Mucosa of descending colon (tissue), 3 donors: Measurements from ENCODE around the gene TRPV6. TPM values are rescaled to one million over a fixed set of nuclear protein-coding genes. Genes with fewer than 3 reads are reported as not detected.

Source experiments
- ATAC-seq: fragments of 200-7000 bp; cut with Tn5 transposase; one replicate; pipeline ENCODE4 v1.9.1; 2020; ENCODE audit warnings: mild to moderate bottlenecking, moderate library complexity
- DNase-seq, 3 donors: peaks; one replicate each; pipeline ENCODE4 v3.0.0-alpha.2; 2020
- H3K36me3 ChIP-seq: fragments of 200-600 bp; one replicate; pipeline ENCODE4 v1.8.0; 2021; ENCODE audit warnings: low read depth, mild to moderate bottlenecking
- H3K4me1 ChIP-seq: fragments of 200-600 bp; one replicate; pipeline ENCODE4 v1.8.0; 2021; ENCODE audit warnings: low read depth, mild to moderate bottlenecking
- H3K4me3 ChIP-seq: fragments of 200-600 bp; one replicate; pipeline ENCODE4 v1.8.0; 2021; ENCODE audit warnings: mild to moderate bottlenecking
- H3K9me3 ChIP-seq: fragments of 200-600 bp; one replicate; pipeline ENCODE4 v1.8.0; 2021; ENCODE audit warnings: mild to moderate bottlenecking
- intact Hi-C, 2 donors: fragments of 100-400 bp; cut with DNase I in 1 of 2; cut with micrococcal nuclease in 1 of 2; formaldehyde crosslinking; loops; one replicate each; pipeline versions ENCODE4 v1.11.0 to v1.11.1; 2022; cut with DNase I, micrococcal nuclease
- total RNA-seq, 3 donors: library from RNA; stranded (reverse); fragmentation: NEBNext Ultra II Directional in 2 of 3; extraction: Animal tissue kit (Norgen Biotek cat#: 25700) in 2 of 3; gene quantifications; one replicate each; pipeline versions ENCODE4 v1.2.1 to v1.2.4, GENCODE V29; 2021 to 2023
- TF ChIP-seq, protein P1 (sequence below): fragments of 200-600 bp; IDR thresholded peaks from one replicate; pipeline ENCODE4 v1.8.0; 2022; ENCODE audit warnings: antibody characterized with exemption, mild to moderate bottlenecking
- donor health status: DM: no; HTN: no; CAD: no; lungs with moderate emphysema.
- donor health status: DM: no; HTN: no; CAD: no.
- donor health status: DM: no; HTN: yes; CAD: no.

The TRPV6 gene
- total RNA-seq, 3 donors from 2014 or later = 0.35 to 0.55 (median 0.44) TPM

DNA sequence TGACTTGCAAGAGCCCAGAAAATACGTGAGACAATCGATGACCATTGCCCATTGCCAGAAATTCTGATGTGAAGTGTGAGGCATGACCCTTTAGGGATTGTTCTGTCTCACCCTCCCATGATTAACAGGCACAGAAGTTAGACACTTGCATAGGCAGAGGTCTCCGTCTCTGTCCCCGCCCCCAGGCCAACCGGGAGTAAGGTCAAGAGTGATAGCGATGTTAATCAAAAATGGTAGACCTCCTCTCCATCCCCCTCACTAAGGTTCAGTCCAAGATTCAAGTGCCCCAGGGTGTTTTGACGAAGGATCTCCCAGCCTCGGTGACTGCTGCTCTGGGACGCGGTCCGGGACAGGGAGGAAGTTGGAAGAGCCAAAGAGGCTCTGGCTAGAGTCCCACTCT is 22.7 kb upstream of the TRPV6 start:
- intact Hi-C loops = no loop called here
- H3K9me3 ChIP-seq = no peaks in the 10 kb centered on the region
- ATAC-seq = no peak
- no peaks in the 10 kb centered on the region for H3K4me1 ChIP-seq
- no peak overlapping the region for H3K4me3 ChIP-seq
- no peak for DNase-seq
- TF ChIP-seq, protein P1, sequence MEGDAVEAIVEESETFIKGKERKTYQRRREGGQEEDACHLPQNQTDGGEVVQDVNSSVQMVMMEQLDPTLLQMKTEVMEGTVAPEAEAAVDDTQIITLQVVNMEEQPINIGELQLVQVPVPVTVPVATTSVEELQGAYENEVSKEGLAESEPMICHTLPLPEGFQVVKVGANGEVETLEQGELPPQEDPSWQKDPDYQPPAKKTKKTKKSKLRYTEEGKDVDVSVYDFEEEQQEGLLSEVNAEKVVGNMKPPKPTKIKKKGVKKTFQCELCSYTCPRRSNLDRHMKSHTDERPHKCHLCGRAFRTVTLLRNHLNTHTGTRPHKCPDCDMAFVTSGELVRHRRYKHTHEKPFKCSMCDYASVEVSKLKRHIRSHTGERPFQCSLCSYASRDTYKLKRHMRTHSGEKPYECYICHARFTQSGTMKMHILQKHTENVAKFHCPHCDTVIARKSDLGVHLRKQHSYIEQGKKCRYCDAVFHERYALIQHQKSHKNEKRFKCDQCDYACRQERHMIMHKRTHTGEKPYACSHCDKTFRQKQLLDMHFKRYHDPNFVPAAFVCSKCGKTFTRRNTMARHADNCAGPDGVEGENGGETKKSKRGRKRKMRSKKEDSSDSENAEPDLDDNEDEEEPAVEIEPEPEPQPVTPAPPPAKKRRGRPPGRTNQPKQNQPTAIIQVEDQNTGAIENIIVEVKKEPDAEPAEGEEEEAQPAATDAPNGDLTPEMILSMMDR = no peak
- H3K36me3 ChIP-seq = no peaks in the 10 kb centered on the region

DNA sequence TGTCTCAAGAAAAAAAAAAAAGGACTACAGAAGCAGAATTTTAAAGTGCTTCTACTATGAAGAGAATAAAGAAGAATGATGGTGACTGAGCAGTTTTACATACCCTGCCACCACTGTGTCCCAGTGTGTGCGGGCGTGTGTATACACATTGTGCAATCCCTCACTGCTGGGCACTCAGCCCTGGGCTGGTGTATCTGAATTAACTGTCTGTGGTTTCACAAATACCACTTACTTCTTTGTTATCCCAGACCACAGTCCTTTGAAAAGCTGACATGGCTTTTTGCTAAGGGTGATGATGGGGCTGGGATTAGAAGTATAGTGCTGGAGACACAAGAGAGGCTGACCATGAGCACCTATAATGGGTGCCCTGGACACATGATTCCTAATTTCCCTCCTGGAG is 21.1 kb upstream of the TRPV6 start:
- no peak for DNase-seq
- no peak overlapping the region for H3K4me3 ChIP-seq
- TF ChIP-seq, protein P1 = no peak
- intact Hi-C loops = no loop called here
- no peak for ATAC-seq
- no peaks in the 10 kb centered on the region for H3K36me3 ChIP-seq
- no peaks in the 10 kb centered on the region for H3K9me3 ChIP-seq
- H3K4me1 ChIP-seq = no peaks in the 10 kb centered on the region

DNA sequence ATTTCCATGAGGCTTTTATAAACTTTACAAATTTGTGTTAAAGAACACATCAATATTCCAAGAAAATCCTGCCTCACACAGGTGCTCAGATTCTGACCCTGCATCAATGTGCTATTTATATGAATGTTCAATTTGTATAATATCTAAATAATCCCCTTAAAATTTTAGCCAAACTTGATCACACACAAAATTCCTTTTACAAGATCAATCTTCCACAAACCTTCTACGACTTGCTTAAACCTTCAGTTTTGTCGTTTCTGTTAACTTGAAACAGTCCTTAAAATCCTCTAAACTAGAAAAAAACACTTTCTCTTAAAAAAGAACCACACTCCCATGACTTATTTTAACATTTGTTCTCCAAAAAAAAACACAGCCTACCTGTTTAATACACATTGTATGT is 20.2 kb upstream of the TRPV6 start:
- DNase-seq = no peak
- H3K4me3 ChIP-seq = no peak overlapping the region
- H3K36me3 ChIP-seq = no peaks in the 10 kb centered on the region
- TF ChIP-seq, protein P1 = no peak
- intact Hi-C loops = no loop called here
- ATAC-seq = no peak
- H3K9me3 ChIP-seq = no peaks in the 10 kb centered on the region
- no peaks in the 10 kb centered on the region for H3K4me1 ChIP-seq

DNA sequence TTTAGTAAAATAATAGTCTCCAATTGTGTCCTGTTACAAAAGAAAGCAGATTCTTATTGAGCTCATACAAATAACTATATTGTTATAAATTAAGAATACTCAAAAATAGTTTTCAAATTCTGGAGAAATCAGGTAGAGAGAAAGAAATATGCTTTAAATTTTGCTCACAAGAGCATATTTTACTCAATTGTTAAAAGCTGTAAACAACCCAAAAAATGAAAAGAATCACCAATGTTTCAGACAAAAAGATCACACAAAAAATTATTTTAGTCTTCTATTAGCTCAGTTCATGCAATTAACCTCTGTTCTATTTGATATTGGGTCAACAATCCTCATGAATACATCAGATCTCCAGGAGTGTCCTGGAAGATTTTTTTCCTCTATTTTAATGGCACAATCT is 18.6 kb upstream of the TRPV6 start:
- intact Hi-C loops = no loop called here
- Histone ChIP-seq H3K36me3 (no peaks in the 10 kb centered on the region), H3K9me3 (no peaks in the 10 kb centered on the region), H3K4me3 (no peak overlapping the region), H3K4me1 (no peaks in the 10 kb centered on the region)
- no peak for ATAC-seq
- TF ChIP-seq, protein P1 = no peak
- DNase-seq = no peak

DNA sequence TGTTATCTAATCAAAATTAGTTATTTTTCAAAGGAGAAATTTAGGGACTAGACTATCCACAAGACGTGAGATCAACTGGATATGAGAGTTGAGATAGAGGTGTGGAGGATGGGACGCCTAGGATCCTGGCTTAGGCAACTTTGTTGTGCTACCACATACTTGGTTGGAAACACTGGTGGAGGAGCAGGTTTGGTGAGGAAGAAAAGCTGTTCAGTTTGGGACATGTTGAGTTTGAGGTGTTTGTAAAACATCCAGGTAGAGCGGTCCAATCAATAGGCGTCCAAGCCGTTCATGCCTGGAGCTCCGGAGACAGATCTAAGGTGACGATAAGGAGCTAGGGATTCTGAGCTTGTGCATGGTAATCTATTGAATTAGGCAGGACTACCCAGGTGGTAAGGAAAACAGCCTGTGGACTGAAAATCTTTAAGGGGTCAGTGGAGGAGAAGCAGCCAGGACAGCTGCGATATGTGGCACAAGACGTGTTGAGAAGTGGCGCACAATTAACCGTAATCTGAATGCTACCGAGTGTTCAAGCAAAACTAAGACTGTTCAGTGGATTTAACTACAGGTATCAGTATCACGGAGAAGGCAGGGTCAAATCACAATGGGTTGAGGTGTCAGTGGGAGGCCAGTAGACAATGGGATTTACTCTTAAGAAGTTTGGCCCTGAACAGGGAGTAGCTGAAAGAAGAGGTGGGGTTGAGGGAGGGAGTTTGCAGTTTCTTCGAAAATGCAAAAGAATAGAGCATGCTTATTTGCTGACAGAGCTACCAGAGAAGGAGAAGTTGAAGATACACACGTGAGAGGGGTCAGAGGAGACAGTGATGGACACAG is 16.1 kb upstream of the TRPV6 start:
- ATAC-seq (no peak), DNase-seq (no peak)
- Histone ChIP-seq H3K9me3 (no peaks in the 10 kb centered on the region), H3K36me3 (no peaks in the 10 kb centered on the region), H3K4me3 (no peak overlapping the region), H3K4me1 (no peaks in the 10 kb centered on the region)
- intact Hi-C loops = no loop called here
- TF ChIP-seq, protein P1 = no peak
